SK-N-SH treated with all-trans-retinoic acid at 6 μM for 48 hours (cell line): Measurements from ENCODE around the gene SH3RF2.

Source experiments
- ATAC-seq: fragments of 200-7000 bp; cut with Tn5 transposase; 3 replicates; pipeline ENCODE4 v1.9.1; 2020; ENCODE audit warnings: mild to moderate bottlenecking, moderate library complexity
- CREB5 ChIP-seq: fragments of 250-450 bp; sonication (Bioruptor Pico); IDR thresholded peaks from 2 replicates; pipeline ENCODE4 v1.5.1; 2020; ENCODE audit warnings: low read depth, mild to moderate bottlenecking, moderate library complexity
- CSRNP3 ChIP-seq: fragments of 250-450 bp; sonication (Bioruptor Pico); IDR thresholded peaks from 2 replicates; pipeline ENCODE4 v1.5.1; 2021; ENCODE audit warnings: mild to moderate bottlenecking, moderate library complexity
- ESRRG ChIP-seq: fragments of 250-450 bp; sonication (Bioruptor Pico); IDR thresholded peaks from 2 replicates; pipeline ENCODE4 v1.6.1; 2021; ENCODE audit warnings: mild to moderate bottlenecking
- GLIS3 ChIP-seq: fragments of 250-450 bp; sonication (Bioruptor Pico); IDR thresholded peaks from 2 replicates; pipeline ENCODE4 v1.5.0; 2020; ENCODE audit warnings: mild to moderate bottlenecking, moderate library complexity
- ISL1 ChIP-seq: fragments of 250-450 bp; sonication (Bioruptor Pico); IDR thresholded peaks from 2 replicates; pipeline ENCODE4 v2.1.2; 2022; ENCODE audit warnings: mild to moderate bottlenecking, moderate library complexity
- OSR1 ChIP-seq: fragments of 250-450 bp; sonication (Bioruptor Pico); IDR thresholded peaks from 2 replicates; pipeline ENCODE4 v1.8.0; 2022; ENCODE audit warnings: moderate library complexity, mild to moderate bottlenecking, inconsistent platforms
- PATZ1 ChIP-seq: fragments of 250-450 bp; sonication (Bioruptor Pico); IDR thresholded peaks from 2 replicates; pipeline ENCODE4 v1.8.0; 2020; ENCODE audit warnings: mild to moderate bottlenecking, moderate library complexity, borderline replicate concordance
- POU6F1 ChIP-seq: fragments of 250-450 bp; sonication (Bioruptor Pico); IDR thresholded peaks from 2 replicates; pipeline ENCODE4 v1.8.0; 2021; ENCODE audit warnings: low read depth, mild to moderate bottlenecking, moderate library complexity, borderline replicate concordance
- RARB ChIP-seq: fragments of 250-450 bp; sonication (Bioruptor Pico); IDR thresholded peaks from 2 replicates; pipeline ENCODE4 v1.8.0; 2021; ENCODE audit warnings: mild to moderate bottlenecking, moderate library complexity
- SNAI2 ChIP-seq: fragments of 250-450 bp; sonication (Bioruptor Pico); IDR thresholded peaks from 2 replicates; pipeline ENCODE4 v1.5.0; 2020; ENCODE audit warnings: mild to moderate bottlenecking, moderate library complexity
- TSHZ2 ChIP-seq: fragments of 250-450 bp; sonication (Bioruptor Pico); IDR thresholded peaks from 2 replicates; pipeline ENCODE4 v1.5.0; 2020; ENCODE audit warnings: mild to moderate bottlenecking, moderate library complexity
- ZC3H10 ChIP-seq: fragments of 250-450 bp; sonication (Bioruptor Pico); IDR thresholded peaks from 2 replicates; pipeline ENCODE4 v1.5.1; 2021; ENCODE audit warnings: mild to moderate bottlenecking, moderate library complexity
- ZFP3 ChIP-seq: fragments of 250-450 bp; sonication (Bioruptor Pico); IDR thresholded peaks from 2 replicates; pipeline ENCODE4 v1.5.0; 2020; ENCODE audit warnings: mild to moderate bottlenecking, moderate library complexity
- ZFP30 ChIP-seq: fragments of 450-650 bp; formaldehyde crosslinking; IDR thresholded peaks from 2 replicates; pipeline ENCODE4 v1.5.0; 2022; ENCODE audit warnings: mild to moderate bottlenecking, moderate library complexity
- ZNF565 ChIP-seq: fragments of 450-650 bp; formaldehyde crosslinking; conservative IDR thresholded peaks from 2 replicates; pipeline ENCODE4 v1.5.0; 2020; ENCODE audit warnings: low read depth, mild to moderate bottlenecking, moderate library complexity
- ZNF8 ChIP-seq: fragments of 450-650 bp; formaldehyde crosslinking; IDR thresholded peaks from 2 replicates; pipeline ENCODE4 v1.5.0; 2020; ENCODE audit warnings: mild to moderate bottlenecking, moderate library complexity

SH3RF2 gene

GRCh38 chr5:145917288-145917687, 19.1 kb upstream of the SH3RF2 start (continued):
- TF ChIP-seq CSRNP3, result no peak
- TF ChIP-seq ZNF565, result no peak
- no peak for TF ChIP-seq OSR1
- no peak for TF ChIP-seq SNAI2
- no peak for TF ChIP-seq ESRRG (CRISPR knock-in tag)

- ATAC-seq, result no peak
- TF ChIP-seq PATZ1 (CRISPR knock-in tag), result no peak
- TF ChIP-seq CSRNP3, result no peak
- no peak for TF ChIP-seq TSHZ2
- no peak for TF ChIP-seq ZFP30 (CRISPR knock-in tag)
- no peak for TF ChIP-seq SNAI2
- TF ChIP-seq CREB5 (CRISPR knock-in tag), result no peak
- TF ChIP-seq ISL1, result no peak
- TF ChIP-seq ESRRG (CRISPR knock-in tag), result no peak
- no peak for TF ChIP-seq OSR1
- TF ChIP-seq ZFP3 (CRISPR knock-in tag), result no peak
- no peak for TF ChIP-seq ZNF8
- TF ChIP-seq RARB (CRISPR knock-in tag), result no peak
These were observed 18.0 kb upstream of the SH3RF2 start for GRCh38 chr5:145918397-145918796.

- ATAC-seq, result no peak
- TF ChIP-seq CREB5 (CRISPR knock-in tag), result no peak
- no peak for TF ChIP-seq PATZ1 (CRISPR knock-in tag)
These were observed 17.0 kb upstream of the SH3RF2 start for GRCh38 chr5:145919413-145919812.

GRCh38 chr5:145920542-145921210, 15.7 kb upstream of the SH3RF2 start:
- no peak for ATAC-seq
- TF ChIP-seq ESRRG (CRISPR knock-in tag) (no peak), ZC3H10 (no peak), RARB (CRISPR knock-in tag) (no peak), TSHZ2 (no peak), GLIS3 (CRISPR knock-in tag) (no peak), POU6F1 (CRISPR knock-in tag) (no peak), OSR1 (no peak)
